ENCODE results near the gene FAM227B.
"Not testable (repeated sequence)": the region's sequence is repeated elsewhere in the genome, so short reads cannot be mapped to it uniquely, and the experiment has no call there.

The FAM227B gene

GRCh38 chr15:49620658-49621368 lies at the start of gene FAM227B, which contains the start of gene DTWD1:
FAM227B (minus strand) TSS chr15:49620818; CDS start chr15:49615171, 5,647 bp downstream.
DTWD1 (plus strand) TSS chr15:49621048; CDS start chr15:49625168, 4,120 bp downstream.
- peak; percentile 88 for DNase-seq (ENCODE audit: low read depth)

GRCh38 chr15:49669288-49669687 lies 48.7 kb upstream of the FAM227B start:
- no peak for DNase-seq (ENCODE audit: low read depth)

GRCh38 chr15:49666486-49666885 lies 45.9 kb upstream of the FAM227B start:
- not testable (repeated sequence) for DNase-seq (ENCODE audit: low read depth)

GRCh38 chr15:49664716-49665115 lies 44.1 kb upstream of the FAM227B start:
- no peak for DNase-seq (ENCODE audit: low read depth)

- no peak for DNase-seq (ENCODE audit: low read depth)
These were observed 36.1 kb upstream of the FAM227B start for GRCh38 chr15:49656734-49657133.

- DNase-seq (ENCODE audit: low read depth), result no peak
These were observed 32.3 kb upstream of the FAM227B start for GRCh38 chr15:49652922-49653321.

- no peak for DNase-seq (ENCODE audit: low read depth)
These were observed 30.1 kb upstream of the FAM227B start for GRCh38 chr15:49650676-49651075.

- DNase-seq (ENCODE audit: low read depth), result no peak
These were observed 29.4 kb upstream of the FAM227B start for GRCh38 chr15:49649987-49650386.

- DNase-seq (ENCODE audit: low read depth), result no peak
These were observed 26.3 kb upstream of the FAM227B start for GRCh38 chr15:49646891-49647290.

GRCh38 chr15:49645941-49646340 lies 25.3 kb upstream of the FAM227B start:
- DNase-seq (ENCODE audit: low read depth), result no peak

GRCh38 chr15:49645277-49645676 lies 24.7 kb upstream of the FAM227B start:
- DNase-seq (ENCODE audit: low read depth), result no peak

GRCh38 chr15:49644364-49644794 lies 23.8 kb upstream of the FAM227B start:
- DNase-seq (ENCODE audit: low read depth), result no peak

- DNase-seq (ENCODE audit: low read depth), result no peak
These were observed 17.2 kb upstream of the FAM227B start for GRCh38 chr15:49637857-49638256.

- no peak for DNase-seq (ENCODE audit: low read depth)
These were observed 7.8 kb upstream of the FAM227B start for GRCh38 chr15:49628379-49628778.

GRCh38 chr15:49627407-49627877 lies 6.8 kb upstream of the FAM227B start:
- no peak for DNase-seq (ENCODE audit: low read depth)

- no peak for DNase-seq (ENCODE audit: low read depth)
These were observed 4.9 kb upstream of the FAM227B start for GRCh38 chr15:49625460-49626036.

- no peak for DNase-seq (ENCODE audit: low read depth)
These were observed 3.4 kb upstream of the FAM227B start for GRCh38 chr15:49624056-49624455.

- no peak for DNase-seq (ENCODE audit: low read depth)
These were observed 1.9 kb upstream of the FAM227B start for GRCh38 chr15:49622561-49622960.

GRCh38 chr15:49621887-49622286 lies 1.3 kb upstream of the FAM227B start:
- no peak for DNase-seq (ENCODE audit: low read depth)

- DNase-seq (ENCODE audit: low read depth), result no peak
These were observed 788 bp upstream of the FAM227B start for GRCh38 chr15:49621401-49621811.

- no peak for DNase-seq (ENCODE audit: low read depth)
These were observed 419 bp downstream of the FAM227B start for GRCh38 chr15:49620199-49620598.

- DNase-seq (ENCODE audit: low read depth), result no peak
These were observed 1.4 kb downstream of the FAM227B start for GRCh38 chr15:49619226-49619625.

GRCh38 chr15:49612240-49612639 lies 8.4 kb downstream of the FAM227B start:
- not testable (repeated sequence) for DNase-seq (ENCODE audit: low read depth)

Data from CMK (cell line).